ENCODE measurements around the gene HOXD4. TPM values are rescaled to one million over a fixed set of nuclear protein-coding genes. Genes with fewer than 3 reads are reported as not detected.

Gene HOXD4
- total RNA-seq, 2 experiments from 2014 or later: not detected

Other genes with a start within 250 kb of the HOXD4 start
- 10 to 100 TPM; 43.5 to 48.7 TPM for gene LNPK, start 149.3 kb upstream of the HOXD4 start, total RNA-seq
- gene EVX2, start 67.6 kb upstream of the HOXD4 start, total RNA-seq: not detected
- gene HOXD13, start 58.8 kb upstream of the HOXD4 start, total RNA-seq: not detected
- gene HOXD12, start 51.8 kb upstream of the HOXD4 start, total RNA-seq: not detected
- gene HOXD11, start 44.3 kb upstream of the HOXD4 start, total RNA-seq: not detected
- not detected for gene HOXD10, start 34.8 kb upstream of the HOXD4 start, total RNA-seq
- gene HOXD9, start 28.8 kb upstream of the HOXD4 start, total RNA-seq: not detected
- not detected for gene HOXD8, start 21.8 kb upstream of the HOXD4 start, total RNA-seq
- gene HOXD3, start 5.8 kb downstream of the HOXD4 start, total RNA-seq: not detected
- not detected for gene HOXD1, start 37.1 kb downstream of the HOXD4 start, total RNA-seq
- gene MTX2, start 117.9 kb downstream of the HOXD4 start, total RNA-seq: 10 to 100 TPM; 12.2 to 15.1 TPM

Measured in activated CD4-positive, alpha-beta memory T cell treated with anti-CD3 and anti-CD28 coated beads, Interleukin-2, amount 10 ng/mL, durations not matched to agents 7 days and 5 days (primary cell).